ENCODE measurements around the gene TATDN3.

TATDN3 gene

GRCh38 chr1:212752934-212753497, 38.7 kb upstream of the TATDN3 start:
- CTCF ChIA-PET: interaction anchor here (1.7 to 1.8 kb wide), 3 partner anchors 8 to 13 kb away, joined by 5 to 7 read pairs (median 5); no protein-coding TSS in a partner anchor

DNA sequence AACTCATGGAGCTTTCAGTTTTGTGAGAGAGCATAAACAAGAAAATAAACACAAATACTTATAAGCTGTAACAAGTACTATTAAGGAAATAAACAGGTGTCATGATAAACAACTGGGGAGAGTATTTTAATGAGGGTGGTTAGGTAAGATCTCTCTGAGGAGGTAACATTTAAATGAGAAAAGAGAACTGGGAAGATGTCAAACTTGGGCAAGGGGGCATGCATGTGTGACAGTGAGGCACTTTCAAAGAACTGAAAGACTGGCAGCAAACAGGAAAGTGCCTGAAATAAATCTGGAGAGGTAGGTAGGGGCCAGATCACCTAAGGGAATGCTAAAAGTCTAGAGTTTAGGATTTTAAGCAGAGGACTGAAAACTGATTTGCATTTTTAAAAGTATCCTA, 37.9 kb upstream of the TATDN3 start:
- no peaks in the 10 kb centered on the region for H3K4me1 ChIP-seq (ENCODE audit: control insufficient read depth, insufficient read depth, low read length)
- POLR2A ChIA-PET: no interaction called here
- no peaks in the 10 kb centered on the region for H3K9me3 ChIP-seq (ENCODE audit: control insufficient read depth, insufficient read depth, low read depth, low read length)
- TF ChIP-seq ZNF513 (tag by site-specific recombination; IDR thresholded peaks at IDR 0.05) (no peak), SALL2 (tag by site-specific recombination; IDR thresholded peaks at IDR 0.05; ENCODE audit: borderline replicate concordance) (no peak)
- CTCF ChIA-PET: interaction anchor here (0.6 to 1.8 kb wide), 4 partner anchors 9 to 241 kb away, joined by 3 to 7 read pairs (median 4); no protein-coding TSS in a partner anchor
- H3K36me3 ChIP-seq (ENCODE audit: control insufficient read depth in 2 of 2, insufficient read depth in 1 of 2, low read length in 2 of 2): peaks cover 6 to 7% of the 10 kb centered on the region in 2 experiments
- H3K27ac ChIP-seq (ENCODE audit: extremely low read depth, low read depth, low read length): no peak overlapping the region
- no peak overlapping the region for H3K4me3 ChIP-seq (ENCODE audit: low read depth, low read length)

More at GRCh38 chr1:212752934-212753497, 38.7 kb upstream of the TATDN3 start:
- TF ChIP-seq, protein P1, sequence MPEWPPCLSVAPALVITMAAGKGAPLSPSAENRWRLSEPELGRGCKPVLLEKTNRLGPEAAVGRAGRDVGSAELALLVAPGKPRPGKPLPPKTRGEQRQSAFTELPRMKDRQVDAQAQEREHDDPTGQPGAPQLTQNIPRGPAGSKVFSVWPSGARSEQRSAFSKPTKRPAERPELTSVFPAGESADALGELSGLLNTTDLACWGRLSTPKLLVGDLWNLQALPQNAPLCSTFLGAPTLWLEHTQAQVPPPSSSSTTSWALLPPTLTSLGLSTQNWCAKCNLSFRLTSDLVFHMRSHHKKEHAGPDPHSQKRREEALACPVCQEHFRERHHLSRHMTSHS (tag by site-specific recombination; IDR thresholded peaks at IDR 0.05): no peak
- 0 out of 2 replicates have a peak, but pooled peaks have one; percentile 16 for TF ChIP-seq ZNF600 (tag by site-specific recombination; IDR thresholded peaks at IDR 0.05)
- Histone ChIP-seq H3K9me3 (ENCODE audit: control insufficient read depth, insufficient read depth, low read depth, low read length) (no peaks in the 10 kb centered on the region), H3K27ac (ENCODE audit: extremely low read depth, low read depth, low read length) (no peak overlapping the region), H3K4me1 (ENCODE audit: control insufficient read depth, insufficient read depth, low read length) (no peaks in the 10 kb centered on the region), H3K4me3 (ENCODE audit: low read depth, low read length) (no peak overlapping the region), H3K36me3 (ENCODE audit: control insufficient read depth in 2 of 2, insufficient read depth in 1 of 2, low read length in 2 of 2) (peaks cover 6 to 7% of the 10 kb centered on the region in 2 experiments)
- POLR2A ChIA-PET: no interaction called here

- CTCF ChIA-PET: interaction anchor here (0.6 to 1.8 kb wide), 5 partner anchors 9 to 427 kb away, joined by 3 to 7 read pairs (median 3); no protein-coding TSS in a partner anchor
- POLR2A ChIA-PET: no interaction called here
- Histone ChIP-seq H3K9me3 (ENCODE audit: control insufficient read depth, insufficient read depth, low read depth, low read length) (no peaks in the 10 kb centered on the region), H3K4me3 (ENCODE audit: low read depth, low read length) (no peak overlapping the region), H3K36me3 (ENCODE audit: control insufficient read depth in 2 of 2, insufficient read depth in 1 of 2, low read length in 2 of 2) (peaks cover 6 to 7% of the 10 kb centered on the region in 2 experiments), H3K4me1 (ENCODE audit: control insufficient read depth, insufficient read depth, low read length) (no peaks in the 10 kb centered on the region), H3K27ac (ENCODE audit: extremely low read depth, low read depth, low read length) (no peak overlapping the region)
- TF ChIP-seq, protein P2, sequence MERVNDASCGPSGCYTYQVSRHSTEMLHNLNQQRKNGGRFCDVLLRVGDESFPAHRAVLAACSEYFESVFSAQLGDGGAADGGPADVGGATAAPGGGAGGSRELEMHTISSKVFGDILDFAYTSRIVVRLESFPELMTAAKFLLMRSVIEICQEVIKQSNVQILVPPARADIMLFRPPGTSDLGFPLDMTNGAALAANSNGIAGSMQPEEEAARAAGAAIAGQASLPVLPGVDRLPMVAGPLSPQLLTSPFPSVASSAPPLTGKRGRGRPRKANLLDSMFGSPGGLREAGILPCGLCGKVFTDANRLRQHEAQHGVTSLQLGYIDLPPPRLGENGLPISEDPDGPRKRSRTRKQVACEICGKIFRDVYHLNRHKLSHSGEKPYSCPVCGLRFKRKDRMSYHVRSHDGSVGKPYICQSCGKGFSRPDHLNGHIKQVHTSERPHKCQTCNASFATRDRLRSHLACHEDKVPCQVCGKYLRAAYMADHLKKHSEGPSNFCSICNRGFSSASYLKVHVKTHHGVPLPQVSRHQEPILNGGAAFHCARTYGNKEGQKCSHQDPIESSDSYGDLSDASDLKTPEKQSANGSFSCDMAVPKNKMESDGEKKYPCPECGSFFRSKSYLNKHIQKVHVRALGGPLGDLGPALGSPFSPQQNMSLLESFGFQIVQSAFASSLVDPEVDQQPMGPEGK (tag by site-specific recombination; IDR thresholded peaks at IDR 0.05): no peak
- no peak for TF ChIP-seq ZBTB8A (tag by site-specific recombination; IDR thresholded peaks at IDR 0.05)
These were observed 37.5 kb upstream of the TATDN3 start for GRCh38 chr1:212754193-212754592.

DNA sequence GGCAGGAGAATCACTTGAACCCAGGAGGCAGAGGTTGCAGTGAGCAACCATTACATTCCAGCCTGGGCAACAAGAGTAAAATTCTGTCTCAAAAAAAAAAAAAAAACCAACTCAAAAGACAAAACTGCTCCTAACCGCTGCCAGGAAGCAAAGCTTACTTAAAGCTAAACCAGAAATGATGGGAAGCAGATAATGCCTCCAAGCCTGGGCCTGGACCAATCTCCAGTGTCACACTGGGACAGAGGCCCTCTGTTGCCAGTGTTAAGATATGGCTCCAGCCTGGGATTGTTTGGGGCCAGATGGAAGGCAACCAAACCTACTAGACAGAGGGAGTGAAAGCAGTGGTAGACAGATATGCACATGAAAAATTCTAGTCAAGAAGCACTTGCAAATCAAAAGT, 37.0 kb upstream of the TATDN3 start:
- H3K27ac ChIP-seq (ENCODE audit: extremely low read depth, low read depth, low read length): no peak overlapping the region

GRCh38 chr1:212759683-212760082, 32.0 kb upstream of the TATDN3 start:
- H3K27ac ChIP-seq (ENCODE audit: extremely low read depth, low read depth, low read length): no peak overlapping the region
- no peaks in the 10 kb centered on the region for H3K4me1 ChIP-seq (ENCODE audit: control insufficient read depth, insufficient read depth, low read length)
- no peak overlapping the region for H3K4me3 ChIP-seq (ENCODE audit: low read depth, low read length)
- POLR2A ChIA-PET: no interaction called here
- CTCF ChIA-PET: interaction anchor here (0.7 to 1.9 kb wide), 5 partner anchors 8 to 52 kb away, joined by 3 to 8 read pairs (median 5); no protein-coding TSS in a partner anchor
- peaks cover 7 to 11% of the 10 kb centered on the region in 2 experiments for H3K36me3 ChIP-seq (ENCODE audit: control insufficient read depth in 2 of 2, insufficient read depth in 1 of 2, low read length in 2 of 2)
- no peaks in the 10 kb centered on the region for H3K9me3 ChIP-seq (ENCODE audit: control insufficient read depth, insufficient read depth, low read depth, low read length)
- TF ChIP-seq, protein P3, sequence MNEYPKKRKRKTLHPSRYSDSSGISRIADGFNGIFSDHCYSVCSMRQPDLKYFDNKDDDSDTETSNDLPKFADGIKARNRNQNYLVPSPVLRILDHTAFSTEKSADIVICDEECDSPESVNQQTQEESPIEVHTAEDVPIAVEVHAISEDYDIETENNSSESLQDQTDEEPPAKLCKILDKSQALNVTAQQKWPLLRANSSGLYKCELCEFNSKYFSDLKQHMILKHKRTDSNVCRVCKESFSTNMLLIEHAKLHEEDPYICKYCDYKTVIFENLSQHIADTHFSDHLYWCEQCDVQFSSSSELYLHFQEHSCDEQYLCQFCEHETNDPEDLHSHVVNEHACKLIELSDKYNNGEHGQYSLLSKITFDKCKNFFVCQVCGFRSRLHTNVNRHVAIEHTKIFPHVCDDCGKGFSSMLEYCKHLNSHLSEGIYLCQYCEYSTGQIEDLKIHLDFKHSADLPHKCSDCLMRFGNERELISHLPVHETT (tag by site-specific recombination; IDR thresholded peaks at IDR 0.05): no peak
- TF ChIP-seq ZNF843 (tag by site-specific recombination; IDR thresholded peaks at IDR 0.05) (no peak), ZNF211 (tag by site-specific recombination; IDR thresholded peaks at IDR 0.05; ENCODE audit: low read depth) (no peak), OSR2 (tag by site-specific recombination; IDR thresholded peaks at IDR 0.05) (no peak), ZNF596 (tag by site-specific recombination; IDR thresholded peaks at IDR 0.05) (no peak), ZIC2 (tag by site-specific recombination; IDR thresholded peaks at IDR 0.05) (no peak), FEZF1 (tag by site-specific recombination; IDR thresholded peaks at IDR 0.05) (no peak), KLF8 (tag by site-specific recombination; IDR thresholded peaks at IDR 0.05) (no peak), BCL11B (tag by site-specific recombination; IDR thresholded peaks at IDR 0.05; ENCODE audit: low read depth) (no peak)

More for the DNA sequence above, 37.0 kb upstream of the TATDN3 start:
- POLR2A ChIA-PET: no interaction called here
- TF ChIP-seq ZNF223 (tag by site-specific recombination; IDR thresholded peaks at IDR 0.05) (no peak), ZNF629 (tag by site-specific recombination; IDR thresholded peaks at IDR 0.05) (no peak)
- Histone ChIP-seq H3K4me3 (ENCODE audit: low read depth, low read length) (no peak overlapping the region), H3K4me1 (ENCODE audit: control insufficient read depth, insufficient read depth, low read length) (no peaks in the 10 kb centered on the region), H3K9me3 (ENCODE audit: control insufficient read depth, insufficient read depth, low read depth, low read length) (no peaks in the 10 kb centered on the region), H3K36me3 (ENCODE audit: control insufficient read depth in 2 of 2, insufficient read depth in 1 of 2, low read length in 2 of 2) (peaks cover 6 to 7% of the 10 kb centered on the region in 2 experiments)
- CTCF ChIA-PET: interaction anchor here (0.6 to 1.8 kb wide), 5 partner anchors 10 to 427 kb away, joined by 3 to 7 read pairs (median 4); no protein-coding TSS in a partner anchor

Measured in HEK293 (cell line).